ENCODE measurements around the gene PCED1B.
A peak's percentile ranks its signal among the peaks of the same experiment; 100 is the strongest.
"Not testable (repeated sequence)": the region's sequence is repeated elsewhere in the genome, so short reads cannot be mapped to it uniquely, and the experiment has no call there.

The PCED1B gene

DNA sequence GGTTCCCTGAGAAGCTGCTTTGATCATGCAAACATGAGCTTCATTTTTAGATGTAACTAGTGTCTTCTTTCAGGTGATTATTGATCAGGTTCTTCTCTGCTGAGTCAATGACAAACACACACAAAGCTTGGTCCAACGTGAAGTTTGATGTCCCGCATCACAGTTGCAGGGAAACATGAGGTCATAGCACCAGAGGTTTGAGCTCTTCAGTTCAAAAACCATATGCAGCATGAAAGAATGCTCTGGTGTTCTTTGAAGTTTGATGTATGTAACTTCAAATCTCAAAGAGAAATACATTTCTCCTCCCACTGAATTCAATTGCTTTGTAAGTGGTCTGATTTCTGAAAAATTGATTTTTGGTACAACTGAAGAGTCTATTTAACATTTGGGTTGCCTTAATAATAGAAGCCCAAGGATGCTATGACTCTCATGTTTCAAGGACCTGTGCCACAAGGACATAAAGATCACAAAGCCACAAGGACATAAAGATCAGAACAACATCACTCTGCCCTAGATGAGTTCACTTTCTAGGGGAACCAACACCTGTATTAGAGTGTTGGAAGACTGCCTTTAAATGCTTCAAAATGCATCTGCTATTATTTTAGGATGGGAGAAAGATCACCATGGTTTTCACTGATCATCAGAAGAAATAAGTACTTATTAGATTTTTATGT is 31.4 kb downstream of the PCED1B start:
- TF ChIP-seq, protein P1, sequence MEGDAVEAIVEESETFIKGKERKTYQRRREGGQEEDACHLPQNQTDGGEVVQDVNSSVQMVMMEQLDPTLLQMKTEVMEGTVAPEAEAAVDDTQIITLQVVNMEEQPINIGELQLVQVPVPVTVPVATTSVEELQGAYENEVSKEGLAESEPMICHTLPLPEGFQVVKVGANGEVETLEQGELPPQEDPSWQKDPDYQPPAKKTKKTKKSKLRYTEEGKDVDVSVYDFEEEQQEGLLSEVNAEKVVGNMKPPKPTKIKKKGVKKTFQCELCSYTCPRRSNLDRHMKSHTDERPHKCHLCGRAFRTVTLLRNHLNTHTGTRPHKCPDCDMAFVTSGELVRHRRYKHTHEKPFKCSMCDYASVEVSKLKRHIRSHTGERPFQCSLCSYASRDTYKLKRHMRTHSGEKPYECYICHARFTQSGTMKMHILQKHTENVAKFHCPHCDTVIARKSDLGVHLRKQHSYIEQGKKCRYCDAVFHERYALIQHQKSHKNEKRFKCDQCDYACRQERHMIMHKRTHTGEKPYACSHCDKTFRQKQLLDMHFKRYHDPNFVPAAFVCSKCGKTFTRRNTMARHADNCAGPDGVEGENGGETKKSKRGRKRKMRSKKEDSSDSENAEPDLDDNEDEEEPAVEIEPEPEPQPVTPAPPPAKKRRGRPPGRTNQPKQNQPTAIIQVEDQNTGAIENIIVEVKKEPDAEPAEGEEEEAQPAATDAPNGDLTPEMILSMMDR (conservative IDR thresholded peaks at IDR 0.05; ENCODE audit: low read length): no peak
- H3K4me3 ChIP-seq (ENCODE audit: low read length): no peak overlapping the region
- no peak for DNase-seq (ENCODE audit: low read depth)

GRCh38 chr12:47111392-47111778 is 32.0 kb downstream of the PCED1B start:
- TF ChIP-seq, protein P1 (conservative IDR thresholded peaks at IDR 0.05; ENCODE audit: low read length): no peak
- DNase-seq (ENCODE audit: low read depth): no peak
- H3K4me3 ChIP-seq (ENCODE audit: low read length): no peak overlapping the region

GRCh38 chr12:47111854-47112253 is 32.4 kb downstream of the PCED1B start:
- H3K4me3 ChIP-seq (ENCODE audit: low read length): no peak overlapping the region
- DNase-seq (ENCODE audit: low read depth): no peak
- TF ChIP-seq, protein P1 (conservative IDR thresholded peaks at IDR 0.05; ENCODE audit: low read length): no peak

DNA sequence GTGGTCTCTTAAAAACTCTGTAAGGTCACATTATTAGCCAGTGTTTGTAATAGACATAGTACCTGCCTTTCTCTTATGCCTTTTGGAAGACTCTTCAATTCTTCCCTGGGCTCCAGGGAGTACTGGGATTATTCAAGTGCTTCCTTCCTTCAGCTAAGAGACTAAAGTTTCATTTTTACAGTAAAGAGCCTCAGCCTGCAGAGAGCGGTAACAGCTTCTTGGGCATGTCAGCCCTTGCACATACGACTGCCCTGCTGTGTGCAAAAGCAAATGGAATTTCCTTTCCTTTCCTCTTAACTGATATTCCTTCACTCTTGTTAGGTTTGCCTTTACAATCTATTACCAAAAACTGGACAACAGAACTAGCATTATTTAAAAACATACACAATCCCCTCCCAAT is 33.3 kb downstream of the PCED1B start:
- no peak for DNase-seq (ENCODE audit: low read depth)
- no peak overlapping the region for H3K4me3 ChIP-seq (ENCODE audit: low read length)
- TF ChIP-seq, protein P1 (conservative IDR thresholded peaks at IDR 0.05; ENCODE audit: low read length): no peak

- DNase-seq (ENCODE audit: low read depth): peak; percentile 85
- TF ChIP-seq, protein P1 (conservative IDR thresholded peaks at IDR 0.05; ENCODE audit: low read length): no peak
- no peak overlapping the region for H3K4me3 ChIP-seq (ENCODE audit: low read length)
Observed at GRCh38 chr12:47114481-47114892, 35.1 kb downstream of the PCED1B start.

DNA sequence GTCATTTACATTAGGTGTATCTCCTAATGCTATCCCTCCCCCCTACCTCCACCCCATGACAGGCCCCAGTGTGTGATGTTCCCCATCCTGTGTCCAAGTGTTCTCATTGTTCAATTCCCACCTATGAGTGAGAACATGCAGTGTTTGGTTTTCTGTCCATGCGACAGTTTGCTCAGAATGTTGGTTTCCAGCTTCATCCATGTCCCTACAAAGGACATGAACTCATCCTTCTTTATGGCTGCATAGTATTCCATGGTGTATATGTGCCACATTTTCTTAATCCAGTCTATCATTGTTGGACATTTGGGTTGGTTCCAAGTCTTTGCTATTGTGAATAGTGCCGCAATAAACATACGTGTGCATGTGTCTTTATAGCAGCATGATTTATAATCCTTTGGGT is 37.9 kb downstream of the PCED1B start:
- H3K4me3 ChIP-seq (ENCODE audit: low read length); DNase-seq (ENCODE audit: low read depth): not testable (repeated sequence)

GRCh38 chr12:47120736-47121135 is 41.3 kb downstream of the PCED1B start:
- TF ChIP-seq, protein P1 (conservative IDR thresholded peaks at IDR 0.05; ENCODE audit: low read length): no peak

More at GRCh38 chr12:47120736-47121135, 41.3 kb downstream of the PCED1B start:
- no peak for DNase-seq (ENCODE audit: low read depth)
- no peak overlapping the region for H3K4me3 ChIP-seq (ENCODE audit: low read length)
